Neural cell (in vitro differentiated cells): Measurements from ENCODE around the gene NGEF.

Source experiments
- EP300 ChIP-seq: fragments of 450-650 bp; conservative IDR thresholded peaks from 2 replicates; pipeline ENCODE4 v1.6.1; 2014; ENCODE audit warnings: antibody characterized with exemption, mild to moderate bottlenecking, moderate library complexity; ENCODE audit not compliant: poor library complexity, severe bottlenecking
- POLR2AphosphoS5 ChIP-seq: IDR thresholded peaks from 2 replicates; pipeline ENCODE4 v1.6.1; 2012
- TAF1 ChIP-seq: IDR thresholded peaks from 2 replicates; pipeline ENCODE4 v1.6.1; 2012; ENCODE audit warnings: low read depth
- TF ChIP-seq, protein P1 (sequence below): fragments of 450-650 bp; IDR thresholded peaks from 2 replicates; pipeline ENCODE4 v1.5.1; 2014; ENCODE audit warnings: antibody characterized with exemption, mild to moderate bottlenecking, moderate library complexity; ENCODE audit not compliant: poor library complexity, severe bottlenecking

DNA sequence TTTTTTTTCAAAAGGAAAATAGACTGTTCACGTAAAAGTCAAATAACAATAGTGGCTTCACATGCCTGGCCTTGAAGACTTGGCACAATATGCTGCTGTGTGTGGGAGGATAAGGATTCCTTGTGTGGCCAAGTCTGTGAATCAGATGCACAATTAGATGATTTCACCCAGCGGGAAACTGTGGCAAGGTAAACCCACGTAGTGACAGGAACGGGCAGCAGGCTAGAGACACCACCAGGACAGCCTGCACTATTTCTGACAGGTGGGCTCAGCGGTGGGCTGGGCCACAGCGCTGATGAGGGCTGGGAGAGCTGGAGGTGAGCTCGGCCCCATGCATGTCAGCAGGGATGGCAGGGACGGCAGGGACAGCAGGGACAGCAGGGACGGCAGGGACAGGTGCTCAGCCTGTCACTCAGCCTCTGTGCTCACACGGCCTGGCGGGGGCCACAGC is 121.4 kb downstream of the NGEF start:
- TF ChIP-seq, protein P1, sequence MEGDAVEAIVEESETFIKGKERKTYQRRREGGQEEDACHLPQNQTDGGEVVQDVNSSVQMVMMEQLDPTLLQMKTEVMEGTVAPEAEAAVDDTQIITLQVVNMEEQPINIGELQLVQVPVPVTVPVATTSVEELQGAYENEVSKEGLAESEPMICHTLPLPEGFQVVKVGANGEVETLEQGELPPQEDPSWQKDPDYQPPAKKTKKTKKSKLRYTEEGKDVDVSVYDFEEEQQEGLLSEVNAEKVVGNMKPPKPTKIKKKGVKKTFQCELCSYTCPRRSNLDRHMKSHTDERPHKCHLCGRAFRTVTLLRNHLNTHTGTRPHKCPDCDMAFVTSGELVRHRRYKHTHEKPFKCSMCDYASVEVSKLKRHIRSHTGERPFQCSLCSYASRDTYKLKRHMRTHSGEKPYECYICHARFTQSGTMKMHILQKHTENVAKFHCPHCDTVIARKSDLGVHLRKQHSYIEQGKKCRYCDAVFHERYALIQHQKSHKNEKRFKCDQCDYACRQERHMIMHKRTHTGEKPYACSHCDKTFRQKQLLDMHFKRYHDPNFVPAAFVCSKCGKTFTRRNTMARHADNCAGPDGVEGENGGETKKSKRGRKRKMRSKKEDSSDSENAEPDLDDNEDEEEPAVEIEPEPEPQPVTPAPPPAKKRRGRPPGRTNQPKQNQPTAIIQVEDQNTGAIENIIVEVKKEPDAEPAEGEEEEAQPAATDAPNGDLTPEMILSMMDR, result no peak
- TF ChIP-seq EP300 (no peak), TAF1 (no peak), POLR2AphosphoS5 (no peak)
